Esophagus muscularis mucosa (tissue), 4 donors: ENCODE data around the gene ADAT2. TPM values are rescaled to one million over a fixed set of nuclear protein-coding genes. Genes with fewer than 3 reads are reported as not detected.

Experiments
- small RNA-seq, 3 donors: library from RNA; depleted of rRNA; stranded (forward); fragments of <200 nt; gene quantifications; one replicate each; pipeline ENCODE3, GENCODE V24; 2016
- total RNA-seq, 4 donors: library from RNA; depleted of rRNA; stranded (reverse); fragments of >200 nt; gene quantifications; one replicate each; pipeline versions ENCODE4 v1.1.0 to v1.2.1, GENCODE V29; 2016

The ADAT2 gene
- total RNA-seq, 4 donors from 2014 or later: 2.4 to 4.0 (median 3.2) TPM

Small RNA genes lying within 50 kb of the gene (small RNA-seq; reads per million reads assigned to genes)
- gene RNA5SP221: 0 reads per million in 3 donors

Other genes starting within 250 kb of the ADAT2 start
- 10 to 100 TPM; 15.1 to 24.1 (median 19.7) TPM for gene PEX3, start 110 bp upstream of the ADAT2 start, total RNA-seq
- 10 to 100 TPM; 17.6 to 27.5 (median 25.8) TPM for gene FUCA2, start 61.0 kb upstream of the ADAT2 start, total RNA-seq
- gene PHACTR2, start 227.3 kb upstream of the ADAT2 start, total RNA-seq: 100 to 1,000 TPM in 1 of 4 donors, 10 to 100 TPM in 3; 71.0 to 127 (median 82.7) TPM